OCI-LY7 (cell line): Measurements from ENCODE around the gene GSG1. TPM values are rescaled to one million over a fixed set of nuclear protein-coding genes. Genes with fewer than 3 reads are reported as not detected.

Experiments used
- BruUV-seq: library from RNA; stranded (reverse); fragments of 400-500 nt; replicated peaks from 2 replicates; lab custom pipeline; 2021; lab: Mats Ljungman, UMichigan
- CTCF ChIA-PET: fragments of 300-600 bp; sonication (Branson Sonifier 250); formaldehyde crosslinking; loops from one replicate; lab custom pipeline; 2022; ENCODE audit warnings: antibody characterized with exemption; ENCODE audit not compliant: unreplicated experiment; lab: Charles Lee
- POLR2A ChIA-PET: fragments of 300-600 bp; sonication (Branson Sonifier 250); formaldehyde crosslinking; loops from one replicate; lab custom pipeline; 2022; ENCODE audit warnings: antibody characterized with exemption; lab: Charles Lee
- DNase-seq: peaks from one replicate; pipeline ENCODE4 v3.0.0-alpha.2; 2015; ENCODE audit warnings: low spot score
- H2AFZ ChIP-seq: fragments of 200-600 bp; sonication (generic), shearing (Covaris generic); 2 replicates; pipeline ENCODE4 v1.6.1; 2014; ENCODE audit warnings: mild to moderate bottlenecking, antibody characterized with exemption, low read length, moderate library complexity
- H3K27ac ChIP-seq: fragments of 200-600 bp; sonication (generic); 2 replicates; pipeline ENCODE4 v1.5.1; 2014; ENCODE audit warnings: mixed run types, low read depth, mild to moderate bottlenecking, moderate library complexity, low read length, inconsistent platforms; ENCODE audit not compliant: poor library complexity, severe bottlenecking
- H3K36me3 ChIP-seq: fragments of 200-600 bp; sonication (generic); 2 replicates; pipeline ENCODE4 v1.6.1; 2014; ENCODE audit warnings: mild to moderate bottlenecking, antibody characterized with exemption, low read length, moderate library complexity, mixed read lengths; ENCODE audit not compliant: insufficient read depth
- H3K4me1 ChIP-seq: fragments of 200-600 bp; sonication (generic); 2 replicates; pipeline ENCODE4 v1.5.1; 2014; ENCODE audit warnings: mild to moderate bottlenecking, low read length; ENCODE audit not compliant: insufficient read depth, poor library complexity, severe bottlenecking
- H3K4me2 ChIP-seq: fragments of 200-600 bp; sonication (generic); 2 replicates; pipeline ENCODE4 v1.6.1; 2014; ENCODE audit warnings: mild to moderate bottlenecking, low read length
- H3K4me3 ChIP-seq: fragments of 200-600 bp; sonication (generic); 2 replicates; pipeline ENCODE4 v1.5.1; 2014; ENCODE audit warnings: mild to moderate bottlenecking, low read depth, low read length; ENCODE audit not compliant: poor library complexity, severe bottlenecking
- H3K79me2 ChIP-seq: fragments of 200-600 bp; sonication (generic); 2 replicates; pipeline ENCODE4 v1.6.1; 2016; ENCODE audit warnings: low read depth, mild to moderate bottlenecking, low read length, moderate library complexity, mixed read lengths; ENCODE audit not compliant: insufficient read depth
- H3K9me2 ChIP-seq: fragments of 200-600 bp; sonication (generic); 2 replicates; pipeline ENCODE4 v1.6.1; 2016; ENCODE audit warnings: mild to moderate bottlenecking, low read length, mixed read lengths; ENCODE audit not compliant: insufficient read depth
- H3K9me3 ChIP-seq: fragments of 200-600 bp; sonication (generic); 2 replicates; pipeline ENCODE4 v1.6.1; 2014; ENCODE audit warnings: mild to moderate bottlenecking, mixed run types, low read length, mixed read lengths
- H4K20me1 ChIP-seq: fragments of 200-600 bp; sonication (generic); 2 replicates; pipeline ENCODE4 v1.6.1; 2014; ENCODE audit warnings: mild to moderate bottlenecking, antibody characterized with exemption, low read length, moderate library complexity, mixed read lengths; ENCODE audit not compliant: insufficient read depth
- CTCF ChIP-seq: fragments of 200-600 bp; sonication (generic); conservative IDR thresholded peaks from 2 replicates; pipeline ENCODE4 v1.5.1; 2014; ENCODE audit warnings: mild to moderate bottlenecking, antibody characterized with exemption, low read length, moderate library complexity, mixed read lengths
- EZH2phosphoT487 ChIP-seq: fragments of 200-600 bp; sonication (generic); IDR thresholded peaks from 2 replicates; pipeline ENCODE4 v1.6.1; 2018; ENCODE audit warnings: low read depth, borderline replicate concordance, mild to moderate bottlenecking, mixed run types, antibody characterized with exemption, low read length, moderate library complexity, mixed read lengths
- intact Hi-C: fragments of 100-400 bp; cut with micrococcal nuclease; formaldehyde crosslinking; loops from one replicate; pipeline ENCODE4 v1.10.0; 2022; ENCODE audit not compliant: unreplicated experiment
- total RNA-seq, 2 experiments: library from RNA; depleted of rRNA in 1 of 2; stranded (reverse); fragments of >200 nt in 1 of 2; shearing (Covaris generic) in 1 of 2; gene quantifications; 2 replicates each; pipeline ENCODE4 v1.2.3, GENCODE V29; 2014 to 2022

The GSG1 gene
- total RNA-seq, 2 experiments from 2014 or later = not detected

GRCh38 chr12:13052421-13052820 is 51.0 kb downstream of the GSG1 start:
- Histone ChIP-seq H3K79me2 (no peaks in the 10 kb centered on the region), H3K9me3 (peaks cover 9% of the 10 kb centered on the region; the same call in 1 of the 2 replicates), H3K9me2 (no peaks in the 10 kb centered on the region), H3K4me1 (no peaks in the 10 kb centered on the region), H3K36me3 (no peaks in the 10 kb centered on the region), H2AFZ (no peak overlapping the region), H3K4me2 (no peak overlapping the region), H3K27ac (no peak overlapping the region), H3K4me3 (no peak overlapping the region), H4K20me1 (no peaks in the 10 kb centered on the region)
- TF ChIP-seq CTCF = no peak
- no peak for TF ChIP-seq EZH2phosphoT487
- ChIA-PET POLR2A (interaction anchor here (0.6 to 0.9 kb wide), 4 partner anchors 9 to 562 kb away, joined by 3 to 6 read pairs (median 4); no protein-coding TSS in a partner anchor), CTCF (no interaction called here)
- BruUV-seq = no TSS peak
- intact Hi-C loops = no loop called here
- no peak for DNase-seq

- Histone ChIP-seq H3K36me3 (no peaks in the 10 kb centered on the region), H3K9me2 (no peaks in the 10 kb centered on the region), H4K20me1 (no peaks in the 10 kb centered on the region), H3K27ac (no peak overlapping the region), H3K4me3 (no peak overlapping the region), H3K4me2 (no peak overlapping the region), H3K9me3 (peaks cover 9% of the 10 kb centered on the region; the same call in 1 of the 2 replicates), H3K4me1 (peaks cover 7% of the 10 kb centered on the region), H2AFZ (no peak overlapping the region), H3K79me2 (no peaks in the 10 kb centered on the region)
- ChIA-PET CTCF (no interaction called here), POLR2A (interaction anchor here (0.6 to 0.8 kb wide), 2 partner anchors 74 to 167 kb away, joined by 3 read pairs; no protein-coding TSS in a partner anchor)
- no TSS peak for BruUV-seq
- intact Hi-C loops = no loop called here
- DNase-seq = no peak
- TF ChIP-seq CTCF = no peak
- TF ChIP-seq EZH2phosphoT487 = no peak
Measured at GRCh38 chr12:13049816-13050215, 53.7 kb downstream of the GSG1 start.

- Histone ChIP-seq H3K79me2 (no peaks in the 10 kb centered on the region), H2AFZ (no peak overlapping the region), H3K4me1 (peaks cover 8% of the 10 kb centered on the region), H3K9me2 (no peaks in the 10 kb centered on the region), H3K9me3 (no peaks in the 10 kb centered on the region), H4K20me1 (no peaks in the 10 kb centered on the region), H3K36me3 (no peaks in the 10 kb centered on the region), H3K4me2 (no peak overlapping the region), H3K27ac (no peak overlapping the region), H3K4me3 (no peak overlapping the region)
- intact Hi-C loops = no loop called here
- no peak for DNase-seq
- no peak for TF ChIP-seq EZH2phosphoT487
- TF ChIP-seq CTCF = no peak
- ChIA-PET POLR2A (interaction anchor here (0.7 kb wide), 1 partner anchor 813 kb away, joined by 3 read pairs; no protein-coding TSS in a partner anchor), CTCF (no interaction called here)
- no TSS peak for BruUV-seq
Measured at GRCh38 chr12:13046964-13047363, 56.5 kb downstream of the GSG1 start.
